Stromal cell of bone marrow (primary cell): Measurements from ENCODE around the gene FLOT2.
"Not testable (repeated sequence)": the region's sequence is repeated elsewhere in the genome, so short reads cannot be mapped to it uniquely, and the experiment has no call there.

ENCODE experiments used
- DNase-seq: peaks from one replicate; pipeline ENCODE4 v3.0.0-alpha.2; 2012; ENCODE audit warnings: low read depth

The FLOT2 gene

GRCh38 chr17:28873839-28874238 is 23.7 kb downstream of the FLOT2 start:
- no peak for DNase-seq

- no peak for DNase-seq
Observed at GRCh38 chr17:28871056-28871579, 26.4 kb downstream of the FLOT2 start.

DNA sequence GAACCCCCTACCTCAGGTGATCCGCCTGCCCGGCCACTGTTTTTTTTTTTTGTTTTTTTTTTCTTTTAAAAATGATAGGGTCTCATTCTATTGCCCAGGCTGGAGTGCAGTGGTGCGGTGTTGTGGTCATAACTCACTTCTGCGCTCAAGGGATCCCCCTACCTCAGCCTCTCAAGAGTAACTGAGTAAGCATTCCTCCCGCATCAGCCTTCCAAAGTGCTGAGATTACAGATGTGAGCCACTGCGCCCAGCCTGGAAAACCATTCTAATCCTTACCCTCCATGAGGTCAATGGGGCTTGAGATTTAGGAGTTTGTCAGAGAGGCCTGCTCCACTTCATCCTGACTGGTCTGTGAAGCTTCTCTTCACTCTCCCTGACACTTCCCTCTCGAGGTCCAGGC is 30.3 kb downstream of the FLOT2 start:
- DNase-seq = no peak

DNA sequence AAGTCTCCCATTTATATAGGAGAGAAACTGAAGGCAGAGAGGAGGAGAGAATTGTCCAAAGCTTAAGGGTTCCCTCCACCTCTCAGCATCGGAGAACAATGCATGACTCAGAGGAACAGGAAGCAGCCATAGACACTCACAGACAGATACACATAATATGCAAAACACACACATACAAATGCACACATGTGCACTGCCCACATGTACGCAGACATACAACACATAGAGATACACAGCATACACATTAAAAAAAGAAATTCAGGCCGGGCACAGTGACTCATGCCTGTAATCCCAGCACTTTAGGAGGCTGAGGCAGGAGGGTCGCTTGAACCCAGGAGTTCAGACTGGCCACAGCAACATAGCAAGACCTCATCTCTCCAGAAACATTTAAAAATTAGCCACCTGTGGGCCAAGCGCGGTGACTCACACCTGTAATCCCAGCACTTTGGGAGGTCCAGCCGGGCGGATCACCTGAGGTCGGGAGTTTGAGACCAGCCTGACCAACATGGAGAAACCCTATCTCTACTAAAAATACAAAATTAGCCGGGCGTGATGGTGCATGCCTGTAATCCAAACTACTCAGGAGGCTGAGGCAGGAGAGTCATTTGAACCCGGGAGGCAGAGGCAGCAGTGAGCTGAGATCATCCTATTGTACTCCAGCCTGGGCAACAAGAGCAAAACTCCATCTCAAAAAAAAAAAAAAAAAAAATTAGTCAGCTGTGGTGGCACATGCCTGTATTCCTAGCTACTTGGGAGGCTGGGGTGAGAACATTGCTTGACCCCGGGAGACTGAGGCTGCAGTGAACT is 31.4 kb downstream of the FLOT2 start:
- DNase-seq = no peak

GRCh38 chr17:28864991-28865849 is 32.3 kb downstream of the FLOT2 start:
- no peak for DNase-seq

GRCh38 chr17:28863953-28864352 is 33.6 kb downstream of the FLOT2 start:
- no peak for DNase-seq

- no peak for DNase-seq
Observed at GRCh38 chr17:28862561-28862960, 35.0 kb downstream of the FLOT2 start.

- no peak for DNase-seq
Observed at GRCh38 chr17:28861393-28862203, 35.9 kb downstream of the FLOT2 start.

DNA sequence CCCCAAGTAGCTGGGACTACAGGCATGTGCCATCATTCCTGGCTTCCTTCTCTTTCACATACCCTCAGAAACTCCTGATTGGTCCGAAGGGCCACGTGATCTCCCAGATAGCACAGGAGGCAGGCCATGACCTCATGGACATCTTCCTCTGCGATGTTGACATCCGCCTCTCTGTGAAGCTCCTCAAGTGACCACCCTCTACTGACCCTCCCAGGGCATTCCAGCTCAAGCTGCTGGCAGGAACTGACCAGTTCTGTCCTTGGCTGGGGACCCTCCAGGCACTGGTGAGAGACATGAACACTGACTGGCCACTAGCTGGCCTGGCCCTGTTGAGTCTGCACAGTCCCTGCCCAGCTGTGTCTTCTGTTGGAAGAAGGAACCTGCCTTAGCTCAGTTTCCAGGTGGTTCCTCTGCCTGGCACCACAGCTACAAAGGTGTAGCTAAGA is 37.1 kb downstream of the FLOT2 start:
- no peak for DNase-seq

DNA sequence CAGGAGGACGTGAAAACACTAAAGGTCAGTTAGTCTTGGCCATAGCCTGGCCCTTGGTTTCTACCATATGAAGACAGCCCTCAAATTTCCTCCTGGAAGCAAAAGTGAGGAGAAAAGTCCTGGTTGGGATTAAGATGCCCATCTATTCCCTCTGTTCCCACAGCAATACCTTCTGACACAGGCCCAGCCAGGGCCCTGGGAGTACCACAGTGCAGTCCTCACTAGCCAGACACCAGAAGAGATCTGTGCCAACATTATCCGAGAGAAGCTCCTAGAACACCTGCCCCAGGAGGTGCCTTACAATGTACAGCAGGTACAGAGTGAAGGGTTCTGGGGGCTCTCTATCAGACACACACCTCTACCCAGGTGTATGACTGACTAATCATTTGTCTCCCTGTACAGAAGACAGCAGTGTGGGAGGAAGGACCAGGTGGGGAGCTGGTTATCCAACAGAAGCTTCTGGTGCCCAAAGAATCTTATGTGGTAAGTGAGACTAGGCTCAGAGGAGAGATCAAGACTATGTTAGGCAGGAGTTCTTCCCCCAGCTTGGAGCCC is 38.7 kb downstream of the FLOT2 start:
- no peak for DNase-seq

GRCh38 chr17:28857905-28858800 is 39.4 kb downstream of the FLOT2 start:
- DNase-seq = no peak

DNA sequence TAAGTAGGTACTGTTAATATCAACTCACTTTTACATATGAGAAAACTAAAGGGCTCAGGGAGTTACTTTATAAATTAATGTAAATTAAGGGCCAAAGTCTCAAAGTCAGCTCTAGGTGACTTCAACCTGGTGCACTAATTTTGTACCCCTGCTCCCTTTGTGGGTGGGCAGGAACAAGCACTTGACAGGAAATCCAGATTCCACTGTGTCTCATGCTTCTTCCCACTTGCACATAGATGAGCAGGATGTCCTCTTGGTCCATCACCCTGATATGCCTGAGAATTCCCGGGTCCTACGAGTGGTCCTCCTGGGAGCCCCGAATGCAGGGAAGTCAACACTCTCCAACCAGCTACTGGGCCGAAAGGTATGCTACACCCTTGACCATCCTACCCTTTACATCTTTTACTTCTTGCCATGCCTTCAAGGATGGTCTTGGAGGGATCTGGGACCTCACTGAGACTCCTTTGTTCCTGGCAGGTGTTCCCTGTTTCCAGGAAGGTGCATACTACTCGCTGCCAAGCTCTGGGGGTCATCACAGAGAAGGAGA is 41.4 kb downstream of the FLOT2 start:
- no peak for DNase-seq

- no peak for DNase-seq
Observed at GRCh38 chr17:28855336-28855679, 42.2 kb downstream of the FLOT2 start.

DNA sequence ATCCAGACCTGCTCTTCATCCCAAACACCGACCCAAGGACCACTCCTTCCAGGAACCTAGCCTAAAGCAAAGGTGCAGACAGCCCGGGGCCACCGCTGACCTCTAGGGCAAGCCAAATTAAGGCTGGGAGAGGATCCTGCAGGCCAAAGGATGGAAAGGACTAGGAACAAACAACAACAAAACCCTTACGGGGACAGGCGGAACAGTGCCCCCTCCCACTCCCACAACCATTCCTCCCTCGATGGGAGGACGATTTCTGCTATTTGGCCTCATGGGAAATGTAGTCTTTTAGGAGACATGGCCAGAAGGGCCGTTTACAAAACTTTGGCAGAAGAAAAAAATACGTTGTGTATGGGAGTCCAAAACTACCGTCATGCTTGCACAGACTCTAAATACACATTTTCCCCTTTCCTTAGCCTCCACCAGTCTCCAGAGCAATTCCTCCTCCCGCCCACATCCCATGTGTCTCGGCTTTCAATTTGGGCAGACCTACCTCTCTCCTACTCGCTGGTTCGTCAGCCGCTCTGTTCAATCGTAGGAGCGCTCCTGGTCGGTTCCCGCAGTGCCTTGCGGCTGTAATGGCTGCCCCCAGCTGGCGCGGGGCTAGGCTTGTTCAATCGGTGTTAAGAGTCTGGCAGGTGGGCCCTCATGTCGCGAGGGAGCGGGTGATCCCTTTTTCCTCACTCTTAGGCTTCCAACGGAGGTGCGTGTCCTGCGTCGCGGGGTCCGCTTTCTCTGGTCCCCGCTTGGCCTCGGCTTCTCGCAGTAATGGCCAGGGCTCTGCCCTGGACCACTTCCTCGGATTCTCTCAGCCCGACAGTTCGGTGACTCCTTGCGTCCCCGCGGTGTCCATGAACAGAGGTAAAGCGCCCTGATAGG is 42.8 kb downstream of the FLOT2 start, which contains the start of gene ERAL1:
TSS of gene ERAL1 (plus strand) at position 560 of the 879 bp plus-strand sequence. CDS start at position 579, 19 bp downstream.
- DNase-seq = peak; percentile 83

GRCh38 chr17:28853295-28853694 is 44.2 kb downstream of the FLOT2 start:
- DNase-seq = no peak

GRCh38 chr17:28849281-28849680 is 48.3 kb downstream of the FLOT2 start:
- DNase-seq = no peak

DNA sequence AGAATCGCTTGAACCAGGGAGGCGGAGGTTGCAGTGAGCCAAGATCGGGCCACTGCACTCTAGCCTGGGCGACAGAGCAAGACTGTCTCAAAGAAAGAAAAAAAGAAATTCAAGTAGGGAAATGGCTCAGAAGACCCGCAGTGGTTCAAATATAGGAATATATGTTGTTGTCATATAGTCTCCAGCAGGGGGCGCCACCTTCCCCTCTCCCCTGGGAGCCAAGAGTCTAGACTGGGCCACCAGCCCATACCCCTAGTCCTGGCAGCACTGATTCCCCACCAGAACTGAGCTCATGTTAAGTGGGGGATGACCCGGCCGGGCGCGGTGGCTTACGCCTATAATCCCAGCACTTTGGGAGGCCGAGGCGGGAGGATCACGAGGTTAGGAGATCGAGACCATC is 48.9 kb downstream of the FLOT2 start:
- not testable (repeated sequence) for DNase-seq

- DNase-seq = not testable (repeated sequence)
Observed at GRCh38 chr17:28846699-28847098, 50.8 kb downstream of the FLOT2 start.

GRCh38 chr17:28846231-28846630 is 51.3 kb downstream of the FLOT2 start:
- no peak for DNase-seq
